ENCODE measurements around the gene KCNQ1. TPM values are rescaled to one million over a fixed set of nuclear protein-coding genes. Genes with fewer than 3 reads are reported as not detected.
A peak's percentile ranks its signal among the peaks of the same experiment; 100 is the strongest.

KCNQ1 gene
- total and polyA plus RNA-seq, 2 donors (not counting 1 experiment from before 2014, with no cell fraction given): not detected

GRCh38 chr11:2708151-2708581 is 263.4 kb downstream of the KCNQ1 start:
- Histone ChIP-seq H3K4me1 (ENCODE audit: control insufficient read depth, extremely low read depth, insufficient read depth, low read length) (no peaks in the 10 kb centered on the region), H3K4me3 (replicated peaks in 1 of 4; ENCODE audit: control extremely low read depth in 1 of 4, insufficient read depth in 1 of 4, low read depth in 3 of 4, low read length in 4 of 4) (peak overlapping the region in 1 of 4 experiments; percentile 30), H2AFZ (ENCODE audit: low read length) (no peak overlapping the region), H3K79me2 (ENCODE audit: control insufficient read depth, insufficient read depth, low read length) (no peaks in the 10 kb centered on the region), H3K27ac (ENCODE audit: insufficient read depth, low read length) (no peak overlapping the region), H3K9me3 (ENCODE audit: control insufficient read depth, insufficient read depth, low read depth, low read length) (no peaks in the 10 kb centered on the region), H4K20me1 (ENCODE audit: control insufficient read depth, extremely low read depth, insufficient read depth, low read length) (no peaks in the 10 kb centered on the region), H3K4me2 (ENCODE audit: extremely low read depth, insufficient read depth, low read length) (no peak overlapping the region), H3K9ac (ENCODE audit: insufficient read depth, low read length) (no peak overlapping the region), H3K36me3 (ENCODE audit: control insufficient read depth, insufficient read depth, low read length) (no peaks in the 10 kb centered on the region), H3K27me3 (ENCODE audit: control insufficient read depth, insufficient read depth, low read length) (peaks cover 13% of the 10 kb centered on the region)
- DNase-seq (ENCODE audit: low read depth in 2 of 2): no peak
- TF ChIP-seq EZH2 (IDR thresholded peaks at IDR 0.05; ENCODE audit: low read length, missing control alignments) (no peak), CTCF (conservative IDR thresholded peaks at IDR 0.05 in 1 of 2, IDR thresholded peaks at IDR 0.05 in 1 of 2; ENCODE audit: low read depth in 1 of 2, low read length in 2 of 2) (no peak)

GRCh38 chr11:2708757-2709281 is 264.0 kb downstream of the KCNQ1 start:
- H3K4me3 ChIP-seq (replicated peaks in 1 of 4; ENCODE audit: control extremely low read depth in 1 of 4, insufficient read depth in 1 of 4, low read depth in 3 of 4, low read length in 4 of 4): peak overlapping the region in 1 of 4 experiments; percentile 30
- peaks cover 13% of the 10 kb centered on the region for H3K27me3 ChIP-seq (ENCODE audit: control insufficient read depth, insufficient read depth, low read length)
- TF ChIP-seq EZH2 (IDR thresholded peaks at IDR 0.05; ENCODE audit: low read length, missing control alignments) (no peak), CTCF (conservative IDR thresholded peaks at IDR 0.05 in 1 of 2, IDR thresholded peaks at IDR 0.05 in 1 of 2; ENCODE audit: low read depth in 1 of 2, low read length in 2 of 2) (no peak)
- no peaks in the 10 kb centered on the region for H3K4me1 ChIP-seq (ENCODE audit: control insufficient read depth, extremely low read depth, insufficient read depth, low read length)
- H3K4me2 ChIP-seq (ENCODE audit: extremely low read depth, insufficient read depth, low read length): no peak overlapping the region
- H3K27ac ChIP-seq (ENCODE audit: insufficient read depth, low read length): no peak overlapping the region
- H3K36me3 ChIP-seq (ENCODE audit: control insufficient read depth, insufficient read depth, low read length): no peaks in the 10 kb centered on the region
- no peak overlapping the region for H3K9ac ChIP-seq (ENCODE audit: insufficient read depth, low read length)
- DNase-seq (ENCODE audit: low read depth in 2 of 2): peak in 1 of 2 donors; percentile 70
- no peaks in the 10 kb centered on the region for H4K20me1 ChIP-seq (ENCODE audit: control insufficient read depth, extremely low read depth, insufficient read depth, low read length)
- H3K9me3 ChIP-seq (ENCODE audit: control insufficient read depth, insufficient read depth, low read depth, low read length): no peaks in the 10 kb centered on the region
- no peaks in the 10 kb centered on the region for H3K79me2 ChIP-seq (ENCODE audit: control insufficient read depth, insufficient read depth, low read length)
- no peak overlapping the region for H2AFZ ChIP-seq (ENCODE audit: low read length)

- no peak overlapping the region for H3K9ac ChIP-seq (ENCODE audit: insufficient read depth, low read length)
- no peak overlapping the region for H3K4me2 ChIP-seq (ENCODE audit: extremely low read depth, insufficient read depth, low read length)
- H3K27me3 ChIP-seq (ENCODE audit: control insufficient read depth, insufficient read depth, low read length): peaks cover 13% of the 10 kb centered on the region
- peak in 1 of 2 donors; percentile 74 for DNase-seq (ENCODE audit: low read depth in 2 of 2)
- no peaks in the 10 kb centered on the region for H4K20me1 ChIP-seq (ENCODE audit: control insufficient read depth, extremely low read depth, insufficient read depth, low read length)
- no peak overlapping the region for H3K27ac ChIP-seq (ENCODE audit: insufficient read depth, low read length)
- H3K79me2 ChIP-seq (ENCODE audit: control insufficient read depth, insufficient read depth, low read length): no peaks in the 10 kb centered on the region
- no peaks in the 10 kb centered on the region for H3K4me1 ChIP-seq (ENCODE audit: control insufficient read depth, extremely low read depth, insufficient read depth, low read length)
- TF ChIP-seq CTCF (conservative IDR thresholded peaks at IDR 0.05 in 1 of 2, IDR thresholded peaks at IDR 0.05 in 1 of 2; ENCODE audit: low read depth in 1 of 2, low read length in 2 of 2): no peak
- no peak for TF ChIP-seq EZH2 (IDR thresholded peaks at IDR 0.05; ENCODE audit: low read length, missing control alignments)
- no peaks in the 10 kb centered on the region for H3K36me3 ChIP-seq (ENCODE audit: control insufficient read depth, insufficient read depth, low read length)
- H3K4me3 ChIP-seq (replicated peaks in 1 of 4; ENCODE audit: control extremely low read depth in 1 of 4, insufficient read depth in 1 of 4, low read depth in 3 of 4, low read length in 4 of 4): peak overlapping the region in 1 of 4 experiments; percentile 19
- H3K9me3 ChIP-seq (ENCODE audit: control insufficient read depth, insufficient read depth, low read depth, low read length): no peaks in the 10 kb centered on the region
- H2AFZ ChIP-seq (ENCODE audit: low read length): no peak overlapping the region
Measured at GRCh38 chr11:2709429-2709828, 264.6 kb downstream of the KCNQ1 start.

Data from fibroblast of lung (primary cell).